T-helper 2 cell treated with Interferon-gamma antibody and Interleukin-4, amounts not matched to agents 5 μg/mL and 100 μg/mL, for 36 hours (primary cell): ENCODE measurements around the gene RBM34.

ENCODE experiments used
- DNase-seq: peaks from one replicate; pipeline ENCODE4 v3.0.0; 2021; ENCODE audit warnings: low spot score
- H3K27ac Mint-ChIP-seq: one replicate; pipeline ENCODE4 v1.8.0; 2021; ENCODE audit warnings: mild to moderate bottlenecking, mixed read lengths
- H3K27me3 Mint-ChIP-seq: one replicate; pipeline ENCODE4 v1.8.0; 2021; ENCODE audit warnings: low read depth, mixed read lengths
- H3K36me3 Mint-ChIP-seq: one replicate; pipeline ENCODE4 v1.8.0; 2021; ENCODE audit warnings: low read depth, mixed read lengths
- H3K4me1 Mint-ChIP-seq: one replicate; pipeline ENCODE4 v1.8.0; 2021; ENCODE audit warnings: low read depth, mixed read lengths
- H3K4me3 Mint-ChIP-seq: one replicate; pipeline ENCODE4 v1.8.0; 2022; ENCODE audit warnings: mild to moderate bottlenecking, moderate library complexity, mixed read lengths
- H3K9me3 Mint-ChIP-seq: one replicate; pipeline ENCODE4 v1.8.0; 2021; ENCODE audit warnings: mixed read lengths

RBM34 gene

GRCh38 chr1:235138821-235139220 is 22.2 kb downstream of the RBM34 start:
- Mint-ChIP-seq H3K4me3 (no peak overlapping the region), H3K9me3 (no peaks in the 10 kb centered on the region), H3K27ac (peak overlapping the region; percentile 1), H3K4me1 (peaks cover 5% of the 10 kb centered on the region), H3K27me3 (no peaks in the 10 kb centered on the region), H3K36me3 (peaks cover 73% of the 10 kb centered on the region)
- DNase-seq, result peak; percentile 50

- peaks cover 12% of the 10 kb centered on the region for H3K4me1 Mint-ChIP-seq
- peaks cover 68% of the 10 kb centered on the region for H3K36me3 Mint-ChIP-seq
- no peaks in the 10 kb centered on the region for H3K9me3 Mint-ChIP-seq
- no peak for DNase-seq
- no peaks in the 10 kb centered on the region for H3K27me3 Mint-ChIP-seq
- H3K27ac Mint-ChIP-seq, result no peak overlapping the region
- H3K4me3 Mint-ChIP-seq, result no peak overlapping the region
Observed at GRCh38 chr1:235136111-235136510, 24.9 kb downstream of the RBM34 start.

- H3K4me3 Mint-ChIP-seq, result no peak overlapping the region
- no peak for DNase-seq
- H3K9me3 Mint-ChIP-seq, result no peaks in the 10 kb centered on the region
- peaks cover 59% of the 10 kb centered on the region for H3K36me3 Mint-ChIP-seq
- no peak overlapping the region for H3K27ac Mint-ChIP-seq
- peaks cover 12% of the 10 kb centered on the region for H3K4me1 Mint-ChIP-seq
- no peaks in the 10 kb centered on the region for H3K27me3 Mint-ChIP-seq
Observed at GRCh38 chr1:235134171-235134570, 26.9 kb downstream of the RBM34 start.

- H3K27ac Mint-ChIP-seq, result no peak overlapping the region
- no peaks in the 10 kb centered on the region for H3K27me3 Mint-ChIP-seq
- no peak overlapping the region for H3K4me3 Mint-ChIP-seq
- H3K36me3 Mint-ChIP-seq, result peaks cover 50% of the 10 kb centered on the region
- H3K9me3 Mint-ChIP-seq, result no peaks in the 10 kb centered on the region
- no peak for DNase-seq
- H3K4me1 Mint-ChIP-seq, result peaks cover 13% of the 10 kb centered on the region
Observed at GRCh38 chr1:235133086-235133485, 28.0 kb downstream of the RBM34 start.

- Mint-ChIP-seq H3K27me3 (no peaks in the 10 kb centered on the region), H3K4me3 (no peak overlapping the region), H3K27ac (peak overlapping the region; percentile 31), H3K36me3 (peaks cover 48% of the 10 kb centered on the region), H3K4me1 (peaks cover 20% of the 10 kb centered on the region), H3K9me3 (no peaks in the 10 kb centered on the region)
- DNase-seq, result peak; percentile 34
Observed at GRCh38 chr1:235131961-235132360, 29.1 kb downstream of the RBM34 start.

GRCh38 chr1:235130766-235131270 is 30.2 kb downstream of the RBM34 start:
- no peaks in the 10 kb centered on the region for H3K27me3 Mint-ChIP-seq
- H3K4me1 Mint-ChIP-seq, result peaks cover 29% of the 10 kb centered on the region
- DNase-seq, result no peak
- H3K9me3 Mint-ChIP-seq, result no peaks in the 10 kb centered on the region
- H3K36me3 Mint-ChIP-seq, result peaks cover 47% of the 10 kb centered on the region
- H3K27ac Mint-ChIP-seq, result no peak overlapping the region
- no peak overlapping the region for H3K4me3 Mint-ChIP-seq

- Mint-ChIP-seq H3K4me3 (peak overlapping the region; percentile 17), H3K27ac (peak overlapping the region; percentile 77), H3K4me1 (peaks cover 30% of the 10 kb centered on the region), H3K9me3 (no peaks in the 10 kb centered on the region), H3K27me3 (no peaks in the 10 kb centered on the region), H3K36me3 (peaks cover 43% of the 10 kb centered on the region)
- DNase-seq, result no peak
Observed at GRCh38 chr1:235129774-235130570, 31.1 kb downstream of the RBM34 start.

GRCh38 chr1:235128456-235129328 is 32.4 kb downstream of the RBM34 start, which contains the start of gene TOMM20:
TSS of gene TOMM20 (minus strand) at chr1:235128837. CDS start at chr1:235128715, 122 bp downstream.
- Mint-ChIP-seq H3K9me3 (no peaks in the 10 kb centered on the region), H3K4me1 (peaks cover 36% of the 10 kb centered on the region), H3K27me3 (no peaks in the 10 kb centered on the region), H3K36me3 (peaks cover 44% of the 10 kb centered on the region), H3K4me3 (peak within 1 kb of the TSS; percentile 98), H3K27ac (peak within 1 kb of the TSS; percentile 98)
- peak; percentile 97 for DNase-seq

GRCh38 chr1:235127732-235128455 is 33.2 kb downstream of the RBM34 start:
- Mint-ChIP-seq H3K9me3 (no peaks in the 10 kb centered on the region), H3K4me3 (peak overlapping the region; percentile 98), H3K27ac (peak overlapping the region; percentile 98), H3K27me3 (no peaks in the 10 kb centered on the region), H3K4me1 (peaks cover 39% of the 10 kb centered on the region), H3K36me3 (peaks cover 43% of the 10 kb centered on the region)
- DNase-seq, result no peak

- peaks cover 41% of the 10 kb centered on the region for H3K36me3 Mint-ChIP-seq
- H3K27ac Mint-ChIP-seq, result peak overlapping the region; percentile 53
- H3K27me3 Mint-ChIP-seq, result no peaks in the 10 kb centered on the region
- no peak for DNase-seq
- H3K4me3 Mint-ChIP-seq, result peak overlapping the region; percentile 98
- peaks cover 38% of the 10 kb centered on the region for H3K4me1 Mint-ChIP-seq
- H3K9me3 Mint-ChIP-seq, result no peaks in the 10 kb centered on the region
Observed at GRCh38 chr1:235127203-235127602, 33.8 kb downstream of the RBM34 start.

- no peaks in the 10 kb centered on the region for H3K27me3 Mint-ChIP-seq
- peaks cover 44% of the 10 kb centered on the region for H3K36me3 Mint-ChIP-seq
- H3K27ac Mint-ChIP-seq, result peak overlapping the region; percentile 63
- H3K9me3 Mint-ChIP-seq, result no peaks in the 10 kb centered on the region
- no peak for DNase-seq
- peak overlapping the region; percentile 71 for H3K4me3 Mint-ChIP-seq
- peaks cover 40% of the 10 kb centered on the region for H3K4me1 Mint-ChIP-seq
Observed at GRCh38 chr1:235124665-235125064, 36.4 kb downstream of the RBM34 start.

- Mint-ChIP-seq H3K4me3 (peak overlapping the region; percentile 71), H3K9me3 (no peaks in the 10 kb centered on the region), H3K27me3 (no peaks in the 10 kb centered on the region), H3K36me3 (peaks cover 50% of the 10 kb centered on the region), H3K27ac (peak overlapping the region; percentile 63), H3K4me1 (peaks cover 37% of the 10 kb centered on the region)
- DNase-seq, result no peak
Observed at GRCh38 chr1:235124111-235124510, 36.9 kb downstream of the RBM34 start.

GRCh38 chr1:235122348-235122747 is 38.7 kb downstream of the RBM34 start:
- Mint-ChIP-seq H3K27me3 (no peaks in the 10 kb centered on the region), H3K4me1 (peaks cover 31% of the 10 kb centered on the region), H3K36me3 (peaks cover 63% of the 10 kb centered on the region), H3K4me3 (no peak overlapping the region), H3K9me3 (no peaks in the 10 kb centered on the region), H3K27ac (no peak overlapping the region)
- DNase-seq, result no peak
